GM12874 (cell line): Measurements from ENCODE around the gene AIG1.

ENCODE experiments used
- CTCF ChIP-seq: IDR thresholded peaks from 2 replicates; pipeline ENCODE4 v1.5.1; 2011; ENCODE audit warnings: low read depth, mild to moderate bottlenecking, control low read depth, low read length, moderate library complexity; ENCODE audit not compliant: insufficient read depth

AIG1 gene

DNA sequence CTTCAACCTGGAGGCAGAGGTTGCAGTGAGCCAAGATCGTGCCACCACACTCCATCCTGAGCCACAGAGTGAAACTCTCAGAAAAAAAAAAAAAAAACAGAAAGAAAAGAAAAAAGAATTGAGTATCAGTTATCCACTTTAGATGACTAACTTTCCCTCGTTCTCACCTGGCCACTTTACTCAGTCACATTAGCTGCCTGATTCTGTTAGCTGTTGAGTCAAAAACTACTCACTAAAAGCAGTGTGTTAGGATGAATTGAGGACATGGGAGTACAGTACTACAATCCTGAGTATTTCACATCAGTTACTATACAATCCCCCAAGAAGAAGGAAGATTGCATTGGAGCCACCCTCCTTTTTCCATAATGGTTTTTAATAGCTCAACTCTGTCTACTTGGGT, 275.2 kb downstream of the AIG1 start:
- no peak for TF ChIP-seq CTCF

DNA sequence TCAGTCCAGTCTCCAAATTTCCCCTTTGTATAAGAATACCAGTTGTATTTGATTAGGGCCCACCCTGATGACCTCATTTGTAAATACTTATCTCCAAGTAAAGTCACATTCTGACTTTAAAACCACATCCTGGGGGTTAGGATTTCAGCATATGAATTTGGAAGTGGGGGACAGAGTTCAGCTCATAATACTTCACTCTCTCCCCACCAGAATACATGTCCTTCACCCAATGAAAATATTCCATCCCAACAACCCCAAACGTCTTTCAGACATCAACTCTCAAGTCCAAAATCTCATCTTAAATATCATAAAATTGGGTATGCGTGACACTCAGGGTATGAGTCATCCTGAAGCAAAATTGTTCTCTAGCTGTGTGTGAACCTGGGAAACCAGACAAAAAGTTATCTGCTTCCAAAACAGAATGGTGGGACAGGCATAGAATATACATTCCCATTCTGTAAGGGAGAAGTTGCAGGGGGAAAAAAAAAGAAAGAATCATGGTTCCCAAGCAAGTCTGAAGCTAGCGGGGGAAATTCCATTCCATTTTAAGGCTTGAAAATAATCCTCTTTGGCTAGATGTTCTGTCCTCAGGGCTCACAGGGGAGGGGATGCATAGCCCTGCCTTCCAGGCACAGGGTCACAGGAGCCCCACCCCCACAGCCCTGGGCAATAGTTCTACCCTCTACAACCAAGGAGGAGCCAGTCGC, 275.9 kb downstream of the AIG1 start:
- TF ChIP-seq CTCF: no peak

DNA sequence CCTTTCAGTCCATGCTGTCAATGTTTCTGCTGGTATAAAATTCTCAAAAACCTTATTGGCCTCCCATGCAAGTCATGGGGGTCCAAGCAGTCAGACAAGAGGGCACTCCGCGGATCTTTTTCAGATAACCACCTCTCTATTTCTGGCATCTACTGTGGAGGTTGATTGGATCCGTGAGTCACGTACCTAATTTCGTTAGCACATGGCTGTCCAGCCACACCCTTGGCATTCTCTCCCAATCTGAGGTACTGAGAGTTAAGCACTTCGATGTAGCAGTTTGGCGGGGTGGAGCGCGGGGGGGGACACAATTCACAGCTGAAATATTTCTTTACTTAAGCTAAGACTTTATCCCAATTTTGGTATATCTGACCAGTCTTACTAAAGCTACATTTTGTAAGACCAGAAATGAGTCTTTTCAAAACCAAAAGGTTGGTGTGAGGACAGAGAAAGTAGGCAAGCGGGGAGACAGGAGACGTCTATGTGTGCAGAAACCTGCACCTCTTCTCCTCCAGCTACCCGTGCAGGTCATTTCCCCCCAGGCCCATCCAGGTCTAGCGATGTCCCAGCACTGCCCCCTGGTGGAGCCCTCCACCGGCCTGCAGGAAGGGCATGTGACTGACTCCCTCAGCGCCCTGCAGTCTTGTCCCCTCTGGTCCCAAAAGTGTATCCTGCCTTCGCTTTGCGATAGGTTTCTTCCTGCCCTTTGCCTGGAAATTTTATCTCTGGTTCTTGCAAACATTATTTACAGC, 276.7 kb downstream of the AIG1 start:
- peak; percentile 53 for TF ChIP-seq CTCF

DNA sequence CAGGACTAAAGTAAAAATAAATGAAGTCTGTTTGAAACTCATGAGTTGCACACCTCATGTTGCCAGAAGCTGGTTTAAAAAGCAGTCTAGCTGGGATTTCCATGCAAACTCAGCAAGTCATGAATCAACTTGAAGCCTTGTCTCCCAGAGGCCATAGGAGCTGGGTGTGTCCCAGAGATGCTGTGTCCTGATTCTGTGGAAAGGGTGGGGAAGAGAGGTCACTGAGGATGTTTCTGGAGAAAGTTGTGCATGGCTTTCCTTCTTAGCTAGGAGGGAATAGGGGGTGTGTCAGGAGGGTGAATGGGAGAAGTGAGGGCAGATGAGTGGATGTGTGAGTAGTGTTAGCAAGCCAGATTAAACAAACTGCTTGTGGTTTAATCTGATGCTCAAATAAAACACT, 278.5 kb downstream of the AIG1 start:
- no peak for TF ChIP-seq CTCF

GRCh38 chr6:143346004-143346403, 285.3 kb downstream of the AIG1 start:
- TF ChIP-seq CTCF: no peak

DNA sequence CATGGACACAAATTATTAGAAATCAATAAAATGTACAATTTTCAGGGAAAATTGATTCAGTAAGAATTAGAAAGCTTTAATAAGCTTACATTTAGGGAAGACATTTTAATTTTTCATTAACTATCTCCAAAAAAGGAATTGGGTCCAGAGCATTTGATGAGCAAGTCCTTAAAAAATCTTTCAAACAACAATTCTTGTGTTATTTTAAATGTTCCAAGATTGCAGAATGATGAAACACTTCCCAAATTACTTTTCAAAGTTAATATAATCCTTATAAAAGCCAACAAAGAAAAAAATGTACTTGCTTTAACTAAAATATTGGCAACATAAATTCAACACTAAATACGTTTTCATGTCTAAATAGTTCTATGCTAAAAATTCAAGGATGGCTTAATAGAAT, 287.8 kb downstream of the AIG1 start:
- no peak for TF ChIP-seq CTCF

GRCh38 chr6:143349530-143349929, 288.8 kb downstream of the AIG1 start:
- no peak for TF ChIP-seq CTCF
